ENCODE data around the gene MMGT1. TPM values are rescaled to one million over a fixed set of nuclear protein-coding genes. Genes with fewer than 3 reads are reported as not detected.
"Not testable (repeated sequence)": the region's sequence is repeated elsewhere in the genome, so short reads cannot be mapped to it uniquely, and the experiment has no call there.

Gene MMGT1
- total RNA-seq, 1 experiment from 2014 or later = 23.8 TPM

DNA sequence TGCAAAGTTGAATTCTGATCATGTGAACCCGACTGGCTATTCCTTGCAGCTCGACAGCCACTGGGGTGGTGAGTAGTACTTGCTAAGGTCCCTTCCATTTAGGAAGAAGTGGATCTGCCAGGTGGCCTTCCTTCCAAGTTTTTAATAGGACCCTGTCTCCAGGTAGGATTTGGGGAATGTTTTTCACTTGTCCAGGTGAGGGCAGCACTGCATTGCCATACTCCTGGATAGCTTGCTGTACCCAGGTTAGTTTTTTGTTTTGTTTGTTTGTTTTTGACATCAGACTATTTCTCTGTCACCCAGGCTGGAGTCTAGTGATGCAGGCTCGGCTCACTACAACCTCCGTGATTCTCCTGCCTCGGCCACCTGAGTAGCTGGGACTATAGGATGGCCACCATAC is 50.4 kb downstream of the MMGT1 start:
- DNase-seq (ENCODE audit: low read depth) = no peak

DNA sequence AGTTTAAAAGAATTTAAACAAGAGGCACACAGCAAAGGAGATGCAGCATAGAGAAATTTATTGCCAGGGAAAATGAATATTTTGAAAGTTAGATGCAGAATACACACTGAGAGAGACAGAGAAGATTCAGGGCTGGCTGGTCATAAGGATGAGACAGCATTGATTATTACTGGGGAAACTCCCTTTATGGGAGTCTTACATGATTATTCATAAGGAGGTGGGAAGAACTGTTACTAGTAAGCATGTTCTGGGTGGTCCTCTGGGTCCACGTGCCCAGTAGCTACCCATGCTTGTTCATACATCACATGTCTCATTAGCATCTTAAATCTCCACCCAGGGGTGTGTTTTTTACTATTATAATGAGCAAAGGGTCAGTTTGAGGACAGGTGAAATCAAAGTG is 53.3 kb downstream of the MMGT1 start:
- not testable (repeated sequence) for DNase-seq (ENCODE audit: low read depth)

DNA sequence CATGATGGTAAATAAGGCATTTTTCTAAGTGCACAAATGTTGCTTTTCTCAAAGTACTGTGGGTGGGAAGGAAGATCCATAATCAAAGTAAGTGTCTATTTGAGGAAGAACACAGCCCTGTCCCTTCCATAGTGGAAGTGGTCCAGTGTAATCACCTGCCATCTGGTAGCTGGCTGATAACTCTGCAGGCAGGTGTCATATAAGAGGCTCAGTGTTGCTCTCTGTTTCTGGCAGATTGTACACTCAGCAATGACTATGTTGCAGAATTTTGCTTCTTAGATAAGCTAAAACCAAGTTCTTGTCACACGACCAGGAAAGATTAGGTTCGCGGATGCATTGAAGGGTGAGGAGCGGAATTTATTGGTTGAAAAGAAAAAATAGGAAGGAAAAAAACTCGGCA is 59.4 kb downstream of the MMGT1 start:
- no peak for DNase-seq (ENCODE audit: low read depth)

Other genes with a start within 250 kb of the MMGT1 start
- gene CT45A3, start 205.8 kb downstream of the MMGT1 start, total RNA-seq (2014; rRNA removed) = not detected in 2 replicates
- not detected in 2 replicates for gene CT45A5, start 188.5 kb downstream of the MMGT1 start, total RNA-seq (2014; rRNA removed)
- not detected in 2 replicates for gene CT45A6, start 171.2 kb downstream of the MMGT1 start, total RNA-seq (2014; rRNA removed)
- not detected in 2 replicates for gene CT45A2, start 154.0 kb downstream of the MMGT1 start, total RNA-seq (2014; rRNA removed)
- not detected in 2 replicates for gene CT45A7, start 136.7 kb downstream of the MMGT1 start, total RNA-seq (2014; rRNA removed)
- not detected in 2 replicates for gene CT45A8, start 119.5 kb downstream of the MMGT1 start, total RNA-seq (2014; rRNA removed)
- not detected in 2 replicates for gene CT45A9, start 102.2 kb downstream of the MMGT1 start, total RNA-seq (2014; rRNA removed)
- gene CT45A10, start 80.5 kb downstream of the MMGT1 start, total RNA-seq (2014; rRNA removed) = not detected in 2 replicates
- not detected in 2 replicates for gene SAGE1, start 80.3 kb downstream of the MMGT1 start, total RNA-seq (2014; rRNA removed)
- 18.7 and 23.6 TPM in 2 replicates for gene SLC9A6, start 11.4 kb upstream of the MMGT1 start, total RNA-seq (2014; rRNA removed)
- 44.8 and 48.3 TPM in 2 replicates for gene FHL1, start 173.5 kb upstream of the MMGT1 start, total RNA-seq (2014; rRNA removed)